Activated T-cell treated with anti-CD3 and anti-CD28 coated beads for 4 hours (primary cell): ENCODE data around the gene PGA3.
"Not testable (repeated sequence)": the region's sequence is repeated elsewhere in the genome, so short reads cannot be mapped to it uniquely, and the experiment has no call there.

Source experiments
- DNase-seq: peaks from one replicate; pipeline ENCODE4 v3.0.0-alpha.2; 2020

PGA3 gene

GRCh38 chr11:61172356-61172755, 31.0 kb upstream of the PGA3 start:
- no peak for DNase-seq

DNA sequence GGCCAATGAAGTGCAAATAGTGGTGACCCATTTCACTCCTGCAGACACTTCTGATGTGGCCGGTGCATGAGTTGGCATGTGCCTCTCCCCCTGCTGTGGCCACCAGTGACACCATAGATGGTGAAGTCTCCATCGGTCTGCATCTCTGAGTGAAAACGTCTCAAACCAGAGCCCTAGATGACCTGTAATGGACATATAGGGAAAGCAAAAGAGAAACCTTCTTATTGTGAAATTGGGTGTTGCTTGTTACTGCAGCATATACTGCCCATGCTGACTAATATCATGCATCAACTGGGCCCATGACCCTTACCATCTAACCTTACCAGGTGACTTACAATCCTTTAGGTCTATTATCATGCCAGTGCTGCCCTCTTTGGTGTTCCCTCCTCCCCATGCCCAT, 30.4 kb upstream of the PGA3 start:
- DNase-seq, result no peak

GRCh38 chr11:61173456-61173855, 29.9 kb upstream of the PGA3 start:
- DNase-seq, result no peak

- DNase-seq, result no peak
These were observed 29.0 kb upstream of the PGA3 start for GRCh38 chr11:61174273-61174672.

- DNase-seq, result no peak
These were observed 28.4 kb upstream of the PGA3 start for GRCh38 chr11:61174949-61175348.

- DNase-seq, result no peak
These were observed 26.9 kb upstream of the PGA3 start for GRCh38 chr11:61176446-61176845.

GRCh38 chr11:61180205-61180604, 23.1 kb upstream of the PGA3 start:
- not testable (repeated sequence) for DNase-seq

- no peak for DNase-seq
These were observed 21.8 kb upstream of the PGA3 start for GRCh38 chr11:61181489-61181888.

DNA sequence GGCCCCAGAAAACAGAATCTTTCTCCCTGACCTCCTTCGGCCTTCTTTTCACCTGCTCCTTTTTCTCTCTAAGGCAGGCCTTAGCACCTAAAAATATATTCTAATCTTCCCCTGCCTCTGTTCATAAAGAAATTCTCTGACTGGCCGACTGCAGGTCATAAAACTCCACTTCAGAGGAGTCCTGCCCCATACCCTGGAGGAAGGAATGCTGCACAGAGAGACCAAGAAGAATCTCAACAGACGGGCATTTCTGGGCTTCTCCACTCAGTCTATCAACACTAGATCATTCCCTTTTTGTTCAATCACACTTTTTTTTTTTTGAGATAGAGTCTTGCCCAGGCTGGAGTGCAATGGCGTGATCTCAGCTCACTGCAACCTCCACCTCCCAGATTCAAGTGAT, 19.7 kb upstream of the PGA3 start:
- DNase-seq, result no peak

DNA sequence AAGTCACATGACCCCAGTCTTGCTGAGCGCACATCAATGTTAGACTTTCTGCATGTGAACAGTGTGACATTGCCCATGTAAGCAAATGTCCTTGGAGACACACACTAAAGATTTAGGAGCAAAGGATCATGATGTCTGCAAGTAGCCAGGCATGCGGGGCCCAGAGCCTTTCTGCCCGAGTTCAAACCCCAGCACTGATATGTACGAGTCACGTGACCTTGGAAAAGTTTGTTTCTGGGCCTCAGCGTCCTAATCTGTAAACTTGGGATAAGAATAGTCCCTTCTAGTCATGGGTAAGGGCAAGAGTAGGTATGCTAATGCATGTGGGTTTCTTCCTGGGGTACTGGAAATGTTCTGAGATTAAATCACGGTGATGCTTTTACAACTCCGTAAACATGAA, 16.8 kb upstream of the PGA3 start:
- DNase-seq, result no peak

DNA sequence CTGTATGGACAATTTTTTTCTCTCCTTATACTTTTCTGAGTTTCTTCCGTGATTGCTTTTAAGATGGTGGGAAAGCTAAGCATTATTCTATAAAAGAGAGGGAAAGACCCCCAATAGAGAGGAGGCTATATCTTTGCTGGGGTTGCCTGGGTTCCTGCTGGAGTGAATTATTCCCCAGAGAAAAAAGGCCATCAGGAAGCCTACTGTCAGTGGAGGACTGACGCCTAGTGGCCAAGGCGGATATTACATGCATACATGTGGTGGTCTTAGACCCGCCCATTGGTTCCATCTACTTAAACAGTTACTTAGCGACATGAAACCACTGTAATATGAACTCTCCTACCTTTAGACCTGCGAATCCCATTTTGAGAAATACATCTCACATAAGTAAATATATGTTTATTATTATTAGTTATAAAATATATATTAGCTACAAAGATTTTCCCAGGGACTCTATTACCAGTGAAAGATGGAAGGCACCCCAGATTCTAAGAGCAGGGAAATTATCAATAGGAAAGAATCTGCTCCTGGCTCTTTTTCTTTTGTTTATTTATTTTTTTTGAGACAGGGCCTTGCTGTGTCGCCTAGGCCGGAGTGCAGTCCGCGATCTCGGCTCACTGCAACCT, 15.7 kb upstream of the PGA3 start:
- DNase-seq, result peak; percentile 80

GRCh38 chr11:61189933-61190332, 13.4 kb upstream of the PGA3 start:
- DNase-seq, result no peak

- no peak for DNase-seq
These were observed 9.7 kb upstream of the PGA3 start for GRCh38 chr11:61193596-61193995.

DNA sequence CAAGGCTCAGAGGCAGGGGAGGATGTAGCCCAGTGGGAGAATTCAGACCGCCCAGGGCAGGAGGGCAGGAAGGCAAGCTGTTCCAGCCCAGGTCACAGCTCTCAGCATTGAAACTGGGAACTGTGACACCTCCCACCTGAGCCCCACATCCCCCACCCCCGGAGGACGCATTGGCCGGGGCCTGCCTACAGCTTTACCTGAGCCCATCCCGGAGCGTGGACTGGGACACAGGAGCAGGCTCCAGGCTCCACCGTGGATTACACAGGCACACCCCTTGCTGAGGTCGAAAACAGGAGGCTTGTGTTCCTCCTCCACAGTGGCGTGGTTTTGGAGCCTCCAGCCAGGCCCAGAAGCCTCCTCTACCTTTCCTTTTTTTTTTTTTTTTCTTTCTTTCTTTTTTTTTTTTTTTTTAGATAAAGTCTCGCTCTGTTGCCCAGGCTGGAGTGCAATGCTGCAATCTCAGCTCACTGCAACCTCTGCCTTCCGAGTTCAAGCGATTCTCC, 9.1 kb upstream of the PGA3 start:
- no peak for DNase-seq

DNA sequence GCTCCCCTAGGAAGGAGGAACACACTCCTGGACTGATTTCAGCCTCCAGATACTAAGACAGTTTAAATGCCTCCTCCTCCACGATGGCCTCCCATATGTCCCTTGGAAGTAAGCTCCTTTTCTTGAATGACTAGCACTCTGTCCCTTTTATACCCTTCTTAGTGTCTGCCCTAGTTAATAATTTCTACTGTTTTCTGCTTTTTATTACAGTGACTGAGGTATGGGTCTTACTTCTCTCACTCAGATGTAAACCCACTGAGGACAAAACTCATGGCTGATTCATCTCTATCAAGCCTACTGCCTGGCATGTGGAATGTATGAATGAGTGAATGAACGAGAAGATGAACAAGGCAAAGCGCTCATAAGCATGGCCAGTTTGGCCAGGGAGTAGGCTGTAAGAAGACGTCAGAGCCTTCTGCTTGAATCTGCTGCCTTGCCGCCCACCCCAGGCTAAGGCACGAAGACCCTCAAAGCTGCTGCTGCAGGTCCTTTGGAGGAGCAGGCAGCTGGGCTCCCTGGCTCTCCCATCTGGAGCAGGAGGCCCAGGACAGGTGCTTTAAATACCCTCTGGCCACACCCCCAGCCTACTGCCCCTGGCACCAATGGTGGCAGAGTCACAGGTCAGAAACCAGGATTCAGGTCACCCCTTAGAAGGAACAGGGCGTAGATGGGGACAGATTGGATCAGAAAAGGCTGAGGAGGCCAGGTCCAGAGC, 8.2 kb upstream of the PGA3 start:
- DNase-seq, result no peak

- DNase-seq, result no peak
These were observed 7.6 kb upstream of the PGA3 start for GRCh38 chr11:61195719-61196118.

GRCh38 chr11:61198361-61198760, 5.0 kb upstream of the PGA3 start:
- no peak for DNase-seq

GRCh38 chr11:61198948-61199523, 4.3 kb upstream of the PGA3 start:
- DNase-seq, result no peak

DNA sequence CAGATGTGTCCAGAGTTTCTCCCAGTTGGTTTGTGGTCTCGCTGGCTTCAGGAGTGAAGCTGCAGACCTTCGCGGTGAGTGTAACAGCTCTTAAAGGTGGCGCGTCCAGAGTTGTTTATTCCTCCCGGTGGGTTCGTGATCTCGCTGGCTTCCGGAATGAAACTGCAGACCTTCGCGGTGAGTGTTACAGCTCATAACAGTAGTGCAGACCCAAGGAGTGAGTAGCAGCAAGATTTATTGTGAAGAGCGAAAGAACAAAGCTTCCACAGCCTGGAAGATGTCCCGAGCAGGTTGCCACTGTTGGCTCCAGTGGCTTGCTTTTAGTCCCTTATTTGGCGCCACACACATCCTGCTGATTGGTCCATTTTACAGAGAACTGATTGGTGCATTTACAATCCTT, 1.8 kb upstream of the PGA3 start:
- DNase-seq, result no peak

DNA sequence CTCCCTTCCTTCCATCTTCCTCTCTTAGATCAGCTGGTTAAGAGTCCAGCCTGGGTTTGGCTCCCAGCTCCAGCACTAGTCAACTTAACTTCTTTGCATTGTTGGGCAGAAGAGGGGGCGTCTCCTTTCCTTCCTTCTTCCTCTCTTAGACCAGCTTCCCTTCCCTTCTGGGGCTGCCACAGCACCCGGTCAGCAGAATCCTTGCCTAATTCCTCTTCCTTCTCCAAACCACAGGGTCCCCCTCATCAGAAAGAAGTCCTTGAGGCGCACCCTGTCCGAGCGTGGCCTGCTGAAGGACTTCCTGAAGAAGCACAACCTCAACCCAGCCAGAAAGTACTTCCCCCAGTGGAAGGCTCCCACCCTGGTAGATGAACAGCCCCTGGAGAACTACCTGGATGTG, 558 bp downstream of the PGA3 start:
- not testable (repeated sequence) for DNase-seq

- not testable (repeated sequence) for DNase-seq
These were observed 1.3 kb downstream of the PGA3 start for GRCh38 chr11:61204502-61205059.

- DNase-seq, result not testable (repeated sequence)
These were observed 4.5 kb downstream of the PGA3 start for GRCh38 chr11:61207636-61208310.

GRCh38 chr11:61210629-61211028, 7.3 kb downstream of the PGA3 start:
- not testable (repeated sequence) for DNase-seq
